Trophoblast cell (in vitro differentiated cells and primary cell): Measurements from ENCODE around the gene TCTN3.

Source experiments
- DNase-seq, 2 donors: peaks; one replicate each; pipeline ENCODE4 v3.0.0-alpha.2; 2016
- H2AFZ ChIP-seq: 2 replicates; pipeline ENCODE4 v1.6.1; 2013; ENCODE audit warnings: low read length, moderate library complexity, mild to moderate bottlenecking; ENCODE audit not compliant: insufficient read depth, poor library complexity
- H2AK5ac ChIP-seq: 2 replicates; pipeline ENCODE4 v1.6.1; 2013; ENCODE audit warnings: mild to moderate bottlenecking, low read length
- H2BK120ac ChIP-seq: 2 replicates; pipeline ENCODE4 v1.6.1; 2013; ENCODE audit warnings: low read length, mild to moderate bottlenecking, moderate library complexity; ENCODE audit not compliant: insufficient read depth, poor library complexity
- H2BK12ac ChIP-seq: 2 replicates; pipeline ENCODE4 v1.6.1; 2013; ENCODE audit warnings: mild to moderate bottlenecking, low read length, moderate library complexity
- H2BK5ac ChIP-seq: 2 replicates; pipeline ENCODE4 v1.6.1; 2013; ENCODE audit warnings: low read length, low read depth, moderate library complexity, mild to moderate bottlenecking; ENCODE audit not compliant: poor library complexity
- H3K14ac ChIP-seq: 2 replicates; pipeline ENCODE4 v1.6.1; 2013; ENCODE audit warnings: mild to moderate bottlenecking, low read length
- H3K18ac ChIP-seq: 2 replicates; pipeline ENCODE4 v1.6.1; 2013; ENCODE audit warnings: mild to moderate bottlenecking, low read length
- H3K23ac ChIP-seq: 2 replicates; pipeline ENCODE4 v1.6.1; 2013; ENCODE audit warnings: low read length
- H3K27ac ChIP-seq: 2 replicates; pipeline ENCODE4 v1.5.1; 2013; ENCODE audit warnings: low read depth, mild to moderate bottlenecking, inconsistent platforms, low read length, moderate library complexity
- H3K27me3 ChIP-seq: 2 replicates; pipeline ENCODE4 v1.6.1; 2013; ENCODE audit warnings: inconsistent platforms, mild to moderate bottlenecking, low read length, moderate library complexity; ENCODE audit not compliant: insufficient read depth
- H3K36me3 ChIP-seq, 2 experiments: 1 replicate in 1 of 2; 2 replicates in 1 of 2; pipeline ENCODE4 v1.6.1; 2013; ENCODE audit warnings: low read length in 2 of 2, mild to moderate bottlenecking in 2 of 2, moderate library complexity in 1 of 2; ENCODE audit not compliant: insufficient read depth in 2 of 2, control insufficient read depth in 1 of 2
- H3K4ac ChIP-seq: 2 replicates; pipeline ENCODE4 v1.6.1; 2013; ENCODE audit warnings: low read depth, mild to moderate bottlenecking, low read length, moderate library complexity
- H3K4me1 ChIP-seq, 2 experiments: 1 replicate in 1 of 2; 2 replicates in 1 of 2; pipeline ENCODE4 v1.6.1; 2013; ENCODE audit warnings: low read length in 2 of 2, mild to moderate bottlenecking in 2 of 2, moderate library complexity in 1 of 2; ENCODE audit not compliant: insufficient read depth in 2 of 2, control insufficient read depth in 1 of 2
- H3K4me2 ChIP-seq: 2 replicates; pipeline ENCODE4 v1.6.1; 2013; ENCODE audit warnings: inconsistent platforms, mild to moderate bottlenecking, low read length, moderate library complexity
- H3K4me3 ChIP-seq: 2 replicates; pipeline ENCODE4 v1.5.1; 2013; ENCODE audit warnings: mild to moderate bottlenecking, low read depth, low read length, inconsistent platforms
- H3K79me1 ChIP-seq: one replicate; pipeline ENCODE4 v1.6.1; 2013; ENCODE audit warnings: low read length
- H3K79me2 ChIP-seq: 2 replicates; pipeline ENCODE4 v1.6.1; 2013; ENCODE audit warnings: low read length, mild to moderate bottlenecking; ENCODE audit not compliant: control insufficient read depth, insufficient read depth, poor library complexity
- H3K9ac ChIP-seq: 2 replicates; pipeline ENCODE4 v1.6.1; 2013; ENCODE audit warnings: mild to moderate bottlenecking, low read length
- H3K9me3 ChIP-seq: 2 replicates; pipeline ENCODE4 v1.6.1; 2013; ENCODE audit warnings: low read depth, mild to moderate bottlenecking, control low read depth, inconsistent platforms, low read length; ENCODE audit not compliant: insufficient read depth
- H4K12ac ChIP-seq: 2 replicates; pipeline ENCODE4 v1.6.1; 2013; ENCODE audit warnings: low read depth, mild to moderate bottlenecking, low read length, moderate library complexity
- H4K8ac ChIP-seq: 2 replicates; pipeline ENCODE4 v1.6.1; 2013; ENCODE audit warnings: low read depth, mild to moderate bottlenecking, low read length, moderate library complexity
- H4K91ac ChIP-seq: one replicate; pipeline ENCODE4 v1.6.1; 2013; ENCODE audit warnings: low read depth, mild to moderate bottlenecking, low read length, moderate library complexity
- WGBS: extraction: QIAGEN DNeasy Blood & Tissue Kit; methylation state at CpG from one replicate; pipeline ENCODE4 v1.1.7; 2013; ENCODE audit warnings: missing lambda C conversion rate; ENCODE audit not compliant: insufficient read length, insufficient coverage; ENCODE audit errors: extremely low coverage; 5-methylcytosine and 5-hydroxymethylcytosine counted together

Gene TCTN3

GRCh38 chr10:95640891-95641315 lies 52.8 kb downstream of the TCTN3 start:
- Histone ChIP-seq H3K4ac (no peak overlapping the region), H3K14ac (no peak overlapping the region), H2BK120ac (no peak overlapping the region), H2BK12ac (no peak overlapping the region), H3K27ac (no peak overlapping the region), H3K4me3 (no peak overlapping the region), H3K36me3 (peaks cover 31 to 47% of the 10 kb centered on the region in 2 experiments), H2AK5ac (no peak overlapping the region), H3K79me1 (no peaks in the 10 kb centered on the region), H3K9me3 (peaks cover 2% of the 10 kb centered on the region), H4K8ac (no peak overlapping the region), H3K4me1 (no peaks in the 10 kb centered on the region), H2AFZ (no peak overlapping the region), H3K23ac (no peak overlapping the region), H3K27me3 (no peaks in the 10 kb centered on the region), H3K79me2 (no peaks in the 10 kb centered on the region), H4K91ac (no peak overlapping the region), H4K12ac (no peak overlapping the region), H3K18ac (no peak overlapping the region), H3K4me2 (no peak overlapping the region), H3K9ac (no peak overlapping the region), H2BK5ac (no peak overlapping the region)
- DNase-seq: no peak
- no CpG with 5 or more reads among the region's 1 CpG for WGBS

DNA sequence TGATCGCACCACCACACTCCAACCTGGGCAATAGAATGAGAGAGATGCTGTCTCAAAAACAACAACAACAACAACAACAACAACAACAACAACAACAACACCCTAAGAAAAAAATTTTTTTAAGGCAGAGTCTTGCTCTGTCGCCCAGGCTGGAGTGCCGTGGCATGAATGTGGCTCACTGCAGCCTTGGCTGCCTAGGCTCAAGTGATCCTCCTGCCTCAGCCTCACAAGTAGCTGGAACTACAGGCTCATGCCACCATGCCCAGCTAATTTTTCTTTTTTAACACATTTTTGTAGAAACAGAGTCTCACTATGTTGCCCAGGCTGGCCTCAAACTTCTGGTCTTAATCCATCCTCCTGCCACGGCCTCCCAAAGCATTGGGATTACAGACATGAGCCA lies 55.8 kb downstream of the TCTN3 start:
- Histone ChIP-seq H3K18ac (no peak overlapping the region), H3K4me2 (no peak overlapping the region), H4K12ac (no peak overlapping the region), H3K27me3 (no peaks in the 10 kb centered on the region), H3K27ac (no peak overlapping the region), H2BK12ac (no peak overlapping the region), H3K79me2 (no peaks in the 10 kb centered on the region), H4K91ac (no peak overlapping the region), H3K79me1 (no peaks in the 10 kb centered on the region), H2BK5ac (no peak overlapping the region), H3K9ac (no peak overlapping the region), H4K8ac (no peak overlapping the region), H2AK5ac (no peak overlapping the region), H3K36me3 (peaks cover 30 to 52% of the 10 kb centered on the region in 2 experiments), H2AFZ (no peak overlapping the region), H3K4me3 (no peak overlapping the region), H3K23ac (no peak overlapping the region), H3K14ac (no peak overlapping the region), H3K4me1 (no peaks in the 10 kb centered on the region), H2BK120ac (no peak overlapping the region), H3K9me3 (peaks cover 2% of the 10 kb centered on the region), H3K4ac (no peak overlapping the region)
- WGBS: no CpG with 5 or more reads among the region's 4 CpGs
- no peak for DNase-seq

DNA sequence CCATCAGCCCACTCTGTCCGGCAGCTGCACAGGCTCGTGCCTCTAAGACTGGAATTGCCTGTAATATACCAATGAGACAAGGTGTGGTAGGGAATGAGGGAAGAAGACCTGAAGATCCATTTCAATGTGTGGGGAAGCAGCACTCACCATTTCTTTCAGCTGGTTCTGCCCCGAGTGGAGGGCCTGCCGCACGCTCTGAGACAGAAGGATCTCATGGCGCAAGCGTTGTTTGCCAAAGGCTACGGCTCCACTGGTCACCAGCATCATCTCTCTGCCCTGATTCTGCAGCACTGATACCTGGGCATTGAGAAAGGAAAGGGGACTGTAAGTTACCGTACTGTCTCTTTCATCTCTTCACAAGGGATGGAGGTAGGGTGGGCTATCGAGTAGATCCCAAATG lies 56.6 kb downstream of the TCTN3 start:
- no peaks in the 10 kb centered on the region for H3K79me1 ChIP-seq
- H3K4ac ChIP-seq: no peak overlapping the region
- no peak overlapping the region for H2BK120ac ChIP-seq
- DNase-seq: no peak
- peaks cover 2% of the 10 kb centered on the region for H3K9me3 ChIP-seq
- H2AK5ac ChIP-seq: no peak overlapping the region
- H3K4me2 ChIP-seq: no peak overlapping the region
- H2BK12ac ChIP-seq: no peak overlapping the region
- H3K14ac ChIP-seq: no peak overlapping the region
- no peak overlapping the region for H3K9ac ChIP-seq
- no peak overlapping the region for H3K27ac ChIP-seq
- H3K4me3 ChIP-seq: no peak overlapping the region
- H4K12ac ChIP-seq: no peak overlapping the region
- H2BK5ac ChIP-seq: no peak overlapping the region
- no peak overlapping the region for H3K23ac ChIP-seq
- H3K18ac ChIP-seq: no peak overlapping the region
- no peaks in the 10 kb centered on the region for H3K79me2 ChIP-seq
- no peak overlapping the region for H4K91ac ChIP-seq
- peaks cover 28 to 48% of the 10 kb centered on the region in 2 experiments for H3K36me3 ChIP-seq
- no peak overlapping the region for H2AFZ ChIP-seq
- H3K27me3 ChIP-seq: no peaks in the 10 kb centered on the region
- H3K4me1 ChIP-seq: no peaks in the 10 kb centered on the region
- WGBS: no CpG with 5 or more reads among the region's 10 CpGs
- H4K8ac ChIP-seq: no peak overlapping the region

DNA sequence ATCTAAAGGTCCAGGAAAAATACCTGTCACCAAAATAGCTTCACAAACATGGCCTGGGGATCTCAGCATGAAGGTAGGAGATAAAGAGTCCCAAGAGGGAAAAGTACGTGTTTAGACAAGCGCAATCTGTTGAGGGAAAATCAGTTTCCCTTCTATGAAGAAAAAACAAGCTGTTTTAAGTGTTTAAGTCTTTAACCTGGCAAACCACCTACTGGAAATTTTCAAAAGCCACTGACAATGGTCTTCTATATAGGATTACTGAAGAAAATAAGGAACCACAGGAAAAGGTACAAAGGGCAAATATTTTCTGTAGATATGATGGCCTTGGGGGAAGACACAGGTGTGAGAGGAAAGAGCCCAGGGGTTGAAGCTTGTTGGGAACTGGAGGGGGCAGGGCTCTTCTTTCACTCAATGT lies 58.4 kb downstream of the TCTN3 start:
- no peak overlapping the region for H2BK120ac ChIP-seq
- H3K23ac ChIP-seq: no peak overlapping the region
- H2AFZ ChIP-seq: no peak overlapping the region
- H2AK5ac ChIP-seq: no peak overlapping the region
- H3K27ac ChIP-seq: no peak overlapping the region
- no peak overlapping the region for H2BK5ac ChIP-seq
- no peak overlapping the region for H4K91ac ChIP-seq
- no peak overlapping the region for H3K14ac ChIP-seq
- no peaks in the 10 kb centered on the region for H3K79me1 ChIP-seq
- no peak overlapping the region for H3K4me3 ChIP-seq
- WGBS: no CpG with 5 or more reads among the region's 2 CpGs
- H3K4me1 ChIP-seq: no peaks in the 10 kb centered on the region
- H3K4ac ChIP-seq: no peak overlapping the region
- H3K9me3 ChIP-seq: peaks cover 2% of the 10 kb centered on the region
- H4K12ac ChIP-seq: no peak overlapping the region
- H3K4me2 ChIP-seq: no peak overlapping the region
- H2BK12ac ChIP-seq: no peak overlapping the region
- H4K8ac ChIP-seq: no peak overlapping the region
- no peak overlapping the region for H3K18ac ChIP-seq
- H3K36me3 ChIP-seq: peaks cover 18 to 38% of the 10 kb centered on the region in 2 experiments
- no peaks in the 10 kb centered on the region for H3K27me3 ChIP-seq
- DNase-seq: no peak
- no peak overlapping the region for H3K9ac ChIP-seq
- no peaks in the 10 kb centered on the region for H3K79me2 ChIP-seq
